NT2/D1 (cell line): Measurements from ENCODE around the gene MIP.
"Not testable (repeated sequence)": the region's sequence is repeated elsewhere in the genome, so short reads cannot be mapped to it uniquely, and the experiment has no call there.

Source experiments
- SUZ12 ChIP-seq: IDR thresholded peaks from 2 replicates; pipeline ENCODE4 v1.6.1; 2011; ENCODE audit not compliant: insufficient read length, insufficient read depth; ENCODE audit errors: extremely low read depth
- ZNF274 ChIP-seq: IDR thresholded peaks from 2 replicates; pipeline ENCODE4 v1.6.1; 2011; ENCODE audit warnings: mild to moderate bottlenecking, low read depth, low read length

DNA sequence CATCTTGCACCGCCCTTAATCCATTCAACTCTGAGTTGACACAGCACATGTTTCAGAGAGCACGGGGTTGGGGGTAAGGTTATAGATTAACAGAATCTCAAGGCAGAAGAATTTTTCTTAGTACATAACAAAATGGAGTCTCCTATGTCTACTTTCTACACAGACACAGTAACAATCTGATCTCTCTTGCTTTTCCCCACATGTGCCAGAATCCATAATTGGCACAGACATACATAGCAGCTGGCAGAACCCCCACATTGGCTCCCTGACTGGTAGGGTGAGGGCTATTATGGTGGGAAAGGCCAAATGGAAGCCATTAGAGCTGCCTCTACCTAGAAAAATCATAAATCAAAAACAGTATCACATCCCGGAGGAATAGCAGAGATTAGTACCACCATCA lies 53.3 kb downstream of the MIP start:
- not testable (repeated sequence) for TF ChIP-seq SUZ12, ZNF274
